Stimulated activated naive CD8-positive, alpha-beta T cell treated with anti-CD3 and anti-CD28 coated beads, Interleukin-15, amount 100 ng/mL, for 72 hours (primary cell): ENCODE data around the gene TCF20.

Source experiments
- ATAC-seq: fragments of 150-1000 bp; cut with Tn5 transposase; 2 replicates; pipeline ENCODE4 v1.10.0; 2021; ENCODE audit warnings: mild to moderate bottlenecking, moderate library complexity
- DNase-seq, 2 donors: peaks; one replicate each; pipeline ENCODE4 v3.0.0; 2021 to 2022
- H3K27ac Mint-ChIP-seq, 2 donors: one replicate each; pipeline ENCODE4 v1.8.0; 2022; ENCODE audit warnings: mild to moderate bottlenecking in 2 of 2, mixed read lengths in 2 of 2, moderate library complexity in 2 of 2
- H3K27me3 Mint-ChIP-seq: one replicate; pipeline ENCODE4 v1.8.0; 2022; ENCODE audit warnings: mixed read lengths
- H3K4me1 Mint-ChIP-seq: one replicate; pipeline ENCODE4 v1.8.0; 2022; ENCODE audit warnings: mild to moderate bottlenecking, mixed read lengths
- H3K4me3 Mint-ChIP-seq, 2 donors: one replicate each; pipeline ENCODE4 v1.8.0; 2022; ENCODE audit warnings: mild to moderate bottlenecking in 2 of 2, mixed read lengths in 2 of 2, moderate library complexity in 1 of 2
- H3K9me3 Mint-ChIP-seq, 2 donors: one replicate each; pipeline ENCODE4 v1.8.0; 2022; ENCODE audit warnings: mixed read lengths in 2 of 2

Gene TCF20

DNA sequence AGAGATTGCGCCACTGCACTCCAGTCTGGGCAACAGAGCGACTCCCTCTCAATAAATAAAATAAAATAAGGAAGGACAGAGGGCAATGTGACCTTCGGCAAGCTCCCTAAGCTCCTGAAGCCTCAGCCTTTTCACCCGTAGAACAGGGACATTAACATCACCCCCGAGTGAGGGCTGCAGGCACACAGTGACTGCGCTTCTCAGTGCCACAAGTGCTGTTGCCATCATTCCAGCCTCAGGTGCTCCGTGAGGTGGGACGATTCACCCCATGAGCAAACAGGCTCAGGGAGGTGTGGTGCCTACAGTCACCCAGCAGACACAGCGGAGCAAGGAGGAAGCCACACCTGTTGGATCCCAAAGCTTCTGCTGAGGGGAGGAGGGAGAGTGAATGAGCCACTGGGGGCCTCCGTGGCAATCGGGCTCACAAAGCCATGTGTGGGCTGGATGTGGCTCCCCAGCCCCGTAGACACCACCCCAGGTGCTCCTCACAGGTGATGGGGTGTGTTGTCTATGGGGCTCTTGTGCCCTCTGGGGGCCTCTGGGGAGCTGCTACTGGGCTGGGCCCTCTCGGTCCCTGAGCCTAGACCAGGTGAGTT is 9.1 kb upstream of the TCF20 start:
- Mint-ChIP-seq H3K27me3 (peaks cover 31% of the 10 kb centered on the region), H3K9me3 (no peaks in the 10 kb centered on the region)

DNA sequence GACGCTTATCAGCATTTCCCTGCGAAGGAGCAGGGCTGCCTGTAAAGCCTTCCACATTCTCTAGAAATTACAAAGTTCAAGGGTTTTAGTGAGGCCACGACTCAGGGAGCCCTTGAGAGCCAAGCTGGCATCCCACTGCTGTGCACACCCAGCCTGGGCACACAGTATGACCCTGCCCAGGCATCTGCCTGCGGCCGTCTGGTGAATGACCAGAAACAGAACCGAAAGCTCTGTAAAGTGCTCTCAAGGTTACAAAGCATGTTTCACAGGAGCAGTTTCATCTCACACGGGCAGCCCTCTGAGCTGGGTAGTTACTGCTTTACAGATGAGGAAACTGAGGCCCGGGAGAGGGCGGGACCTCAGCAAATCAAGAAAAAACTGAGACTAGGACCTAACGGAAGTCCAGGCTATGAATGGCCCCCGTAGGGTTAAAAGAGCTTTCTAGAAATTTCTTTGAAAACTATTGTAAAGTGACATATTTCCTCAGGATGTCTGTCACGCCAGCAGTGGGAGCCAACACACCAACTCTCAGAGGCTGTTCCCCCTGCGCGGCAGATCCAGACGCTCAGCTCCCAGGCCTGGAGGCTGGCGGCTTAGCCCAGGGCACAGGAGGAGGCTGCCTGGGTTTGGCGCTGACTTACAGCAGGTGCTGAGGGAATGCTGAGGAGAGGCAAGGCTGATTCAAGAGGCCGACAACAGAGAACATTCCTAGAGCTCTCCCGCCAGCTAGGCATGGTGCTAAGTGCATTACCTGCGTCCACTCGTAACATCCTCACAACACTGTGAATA is 7.7 kb upstream of the TCF20 start:
- Mint-ChIP-seq H3K27ac (no peak overlapping the region), H3K27me3 (peaks cover 19% of the 10 kb centered on the region), H3K4me1 (no peaks in the 10 kb centered on the region), H3K9me3 (no peaks in the 10 kb centered on the region), H3K4me3 (no peak overlapping the region)
- ATAC-seq (no peak), DNase-seq (no peak)

More for the DNA sequence above, 9.1 kb upstream of the TCF20 start:
- DNase-seq (no peak), ATAC-seq (no peak)
- Mint-ChIP-seq H3K4me1 (peaks cover 10% of the 10 kb centered on the region), H3K27ac (peak overlapping the region in 1 of 2 donors; percentile 54), H3K4me3 (no peak overlapping the region)

DNA sequence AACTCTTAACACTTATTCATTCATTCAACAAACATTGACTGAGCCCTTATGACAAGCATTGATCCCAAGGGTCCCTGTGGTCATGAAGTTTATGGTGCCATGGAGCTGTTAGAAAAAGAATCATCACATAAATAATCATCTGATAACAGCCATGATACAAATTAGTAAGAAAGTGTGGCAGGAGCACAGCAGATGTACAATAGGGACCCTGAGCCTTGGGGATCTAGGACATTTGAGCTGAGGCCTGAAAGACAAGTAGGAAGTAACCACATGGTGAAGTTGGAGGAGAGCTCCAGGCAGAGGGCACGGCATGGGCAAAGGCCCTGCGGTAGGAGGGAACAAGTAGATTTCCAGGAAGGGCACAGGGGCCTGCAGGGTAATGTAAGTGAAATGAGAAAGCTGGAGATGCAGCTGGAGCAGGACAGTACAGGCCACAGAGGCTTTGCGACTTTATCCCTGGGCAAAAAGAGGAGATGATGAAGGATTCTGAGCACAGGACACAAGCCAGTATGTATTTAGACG is 6.8 kb upstream of the TCF20 start:
- no peak overlapping the region for H3K27ac Mint-ChIP-seq
- peaks cover 10% of the 10 kb centered on the region for H3K27me3 Mint-ChIP-seq
- H3K4me1 Mint-ChIP-seq = no peaks in the 10 kb centered on the region
- H3K9me3 Mint-ChIP-seq = no peaks in the 10 kb centered on the region
- DNase-seq (no peak), ATAC-seq (no peak)
- H3K4me3 Mint-ChIP-seq = no peak overlapping the region

- DNase-seq (no peak), ATAC-seq (no peak)
- no peak overlapping the region for H3K4me3 Mint-ChIP-seq
These were observed 5.5 kb upstream of the TCF20 start for GRCh38 chr22:42275970-42276369.

GRCh38 chr22:42275176-42275575 is 4.7 kb upstream of the TCF20 start:
- Mint-ChIP-seq H3K27ac (no peak overlapping the region), H3K4me3 (no peak overlapping the region), H3K9me3 (no peaks in the 10 kb centered on the region)

More at GRCh38 chr22:42275970-42276369, 5.5 kb upstream of the TCF20 start:
- H3K4me1 Mint-ChIP-seq = no peaks in the 10 kb centered on the region
- H3K27ac Mint-ChIP-seq = peak overlapping the region in 1 of 2 donors; percentile 55
- no peaks in the 10 kb centered on the region for H3K27me3 Mint-ChIP-seq
- no peaks in the 10 kb centered on the region for H3K9me3 Mint-ChIP-seq

DNA sequence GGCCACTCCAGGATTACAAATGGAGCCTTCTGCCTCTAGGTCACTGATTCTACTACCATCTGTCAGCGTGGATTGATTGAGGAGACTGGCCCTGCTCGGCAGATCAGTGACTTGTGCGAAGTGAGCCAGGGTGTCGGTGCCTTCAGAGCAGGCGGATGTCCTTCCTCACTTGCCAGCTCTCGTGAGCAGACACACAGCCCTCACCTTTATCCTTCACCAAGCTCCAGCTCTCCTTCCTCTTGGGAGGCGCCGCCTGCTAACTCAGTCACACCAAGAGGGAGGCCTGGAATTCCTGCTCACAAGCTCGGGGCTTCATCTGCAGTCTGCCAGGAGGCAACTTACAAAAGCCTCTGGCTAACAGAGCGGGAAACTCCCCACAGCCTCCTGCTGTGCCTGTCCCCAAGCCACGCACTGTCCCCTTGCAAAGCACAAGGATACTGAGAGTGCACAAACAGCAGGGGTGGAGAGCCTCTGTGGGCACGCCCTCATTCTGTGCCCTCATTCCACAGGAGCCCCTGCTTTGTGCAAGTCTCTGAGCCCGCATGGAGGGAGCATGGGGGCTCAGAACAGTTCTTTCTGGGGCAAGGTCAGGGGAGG is 3.5 kb upstream of the TCF20 start:
- no peak for ATAC-seq
- Mint-ChIP-seq H3K27me3 (no peaks in the 10 kb centered on the region), H3K4me1 (peaks cover 6% of the 10 kb centered on the region), H3K9me3 (no peaks in the 10 kb centered on the region), H3K27ac (no peak overlapping the region), H3K4me3 (no peak overlapping the region)
- no peak for DNase-seq

More at GRCh38 chr22:42275176-42275575, 4.7 kb upstream of the TCF20 start:
- DNase-seq (no peak), ATAC-seq (no peak)
- no peaks in the 10 kb centered on the region for H3K4me1 Mint-ChIP-seq
- no peaks in the 10 kb centered on the region for H3K27me3 Mint-ChIP-seq

- no peak for DNase-seq
- Mint-ChIP-seq H3K9me3 (no peaks in the 10 kb centered on the region), H3K4me1 (peaks cover 21% of the 10 kb centered on the region), H3K4me3 (no peak overlapping the region), H3K27ac (no peak overlapping the region), H3K27me3 (no peaks in the 10 kb centered on the region)
- ATAC-seq = no peak
These were observed 2.1 kb upstream of the TCF20 start for GRCh38 chr22:42272431-42272999.

GRCh38 chr22:42271906-42272305 is 1.5 kb upstream of the TCF20 start:
- H3K27me3 Mint-ChIP-seq = no peaks in the 10 kb centered on the region
- H3K4me3 Mint-ChIP-seq = no peak overlapping the region
- H3K4me1 Mint-ChIP-seq = peaks cover 27% of the 10 kb centered on the region
- peak overlapping the region in 1 of 2 donors; percentile 33 for H3K27ac Mint-ChIP-seq
- DNase-seq = no peak
- H3K9me3 Mint-ChIP-seq = no peaks in the 10 kb centered on the region
- ATAC-seq = no peak

GRCh38 chr22:42271191-42271813 is 849 bp upstream of the TCF20 start:
- H3K4me1 Mint-ChIP-seq = peaks cover 33% of the 10 kb centered on the region
- no peaks in the 10 kb centered on the region for H3K9me3 Mint-ChIP-seq
- ATAC-seq = no peak
- H3K27ac Mint-ChIP-seq = peak overlapping the region; percentile 33 to 34
- H3K4me3 Mint-ChIP-seq = peak overlapping the region; percentile 62 to 71
- no peak for DNase-seq
- no peaks in the 10 kb centered on the region for H3K27me3 Mint-ChIP-seq

- ATAC-seq (peak; percentile 72), DNase-seq (no peak)
- Mint-ChIP-seq H3K4me3 (peak overlapping the region; percentile 96 to 98), H3K27ac (peak overlapping the region; percentile 69 to 82), H3K4me1 (peaks cover 44% of the 10 kb centered on the region), H3K27me3 (no peaks in the 10 kb centered on the region), H3K9me3 (no peaks in the 10 kb centered on the region)
These were observed 310 bp downstream of the TCF20 start for GRCh38 chr22:42270176-42270509.

- ATAC-seq (peak; percentile 85), DNase-seq (peak; percentile 75 to 80)
- H3K4me1 Mint-ChIP-seq = peaks cover 50% of the 10 kb centered on the region
- peak overlapping the region; percentile 94 for H3K27ac Mint-ChIP-seq
- H3K9me3 Mint-ChIP-seq = no peaks in the 10 kb centered on the region
- no peaks in the 10 kb centered on the region for H3K27me3 Mint-ChIP-seq
- peak overlapping the region; percentile 96 to 98 for H3K4me3 Mint-ChIP-seq
These were observed 849 bp downstream of the TCF20 start for GRCh38 chr22:42269432-42270175.

DNA sequence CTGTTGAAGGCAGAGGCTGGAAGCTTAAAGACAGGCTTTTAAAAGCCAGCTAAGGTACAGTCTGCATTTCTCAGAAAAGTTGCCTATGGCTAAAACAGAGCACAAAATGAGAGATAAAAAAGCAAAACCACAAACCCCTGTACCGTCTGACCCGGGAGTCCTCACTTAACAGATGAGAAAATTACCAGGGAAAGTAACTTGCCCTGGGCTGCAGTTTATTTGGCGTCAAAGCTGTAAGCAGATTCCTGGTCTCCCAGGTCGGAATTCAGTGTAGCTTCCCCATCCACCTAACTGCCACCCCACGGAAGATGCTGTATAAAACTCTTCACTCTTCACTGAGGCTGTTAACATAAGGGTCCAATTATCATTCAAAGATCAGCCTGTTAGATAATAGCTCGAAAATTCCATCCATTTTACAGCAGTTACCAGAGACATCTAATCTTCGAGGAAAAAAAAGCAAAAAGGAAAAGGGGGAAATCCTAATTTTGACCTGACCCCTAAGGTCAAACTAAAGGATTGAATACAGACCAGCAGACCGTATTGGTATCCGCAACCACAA is 1.5 kb downstream of the TCF20 start:
- Mint-ChIP-seq H3K27ac (peak overlapping the region; percentile 94), H3K4me3 (peak overlapping the region; percentile 96 to 98), H3K4me1 (peaks cover 57% of the 10 kb centered on the region), H3K27me3 (no peaks in the 10 kb centered on the region), H3K9me3 (no peaks in the 10 kb centered on the region)
- ATAC-seq (no peak), DNase-seq (no peak)

- Mint-ChIP-seq H3K27ac (no peak overlapping the region), H3K9me3 (no peaks in the 10 kb centered on the region), H3K4me1 (peaks cover 93% of the 10 kb centered on the region), H3K4me3 (no peak overlapping the region), H3K27me3 (no peaks in the 10 kb centered on the region)
- ATAC-seq (no peak), DNase-seq (no peak)
These were observed 5.1 kb downstream of the TCF20 start for GRCh38 chr22:42265321-42265720.

DNA sequence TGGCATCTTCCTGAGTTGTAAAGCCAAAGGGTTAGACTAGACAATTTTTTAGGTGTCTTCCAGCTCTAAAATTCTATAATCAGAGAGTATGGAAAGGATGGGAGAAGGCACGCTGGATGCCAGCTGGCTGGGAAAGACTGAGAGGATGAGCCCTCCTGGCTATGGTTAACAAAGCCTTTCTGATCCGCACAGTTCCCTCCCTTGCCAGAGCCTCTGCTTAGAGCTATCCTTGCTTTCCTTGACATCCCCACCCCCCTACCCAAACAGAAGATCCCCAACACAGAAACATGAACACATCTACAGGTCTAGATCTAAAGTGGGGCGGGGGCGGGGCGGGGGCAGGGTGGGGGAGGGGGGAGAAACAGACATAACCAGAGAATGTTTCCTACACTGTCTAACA is 6.5 kb downstream of the TCF20 start:
- H3K4me3 Mint-ChIP-seq = no peak overlapping the region
- no peak overlapping the region for H3K27ac Mint-ChIP-seq
- H3K27me3 Mint-ChIP-seq = no peaks in the 10 kb centered on the region
- no peaks in the 10 kb centered on the region for H3K9me3 Mint-ChIP-seq
- H3K4me1 Mint-ChIP-seq = peaks cover 100% of the 10 kb centered on the region
- no peak for ATAC-seq
- no peak for DNase-seq

GRCh38 chr22:42262964-42263363 is 7.5 kb downstream of the TCF20 start:
- no peak overlapping the region for H3K4me3 Mint-ChIP-seq

More at GRCh38 chr22:42262964-42263363, 7.5 kb downstream of the TCF20 start:
- no peak for ATAC-seq
- Mint-ChIP-seq H3K4me1 (peaks cover 98% of the 10 kb centered on the region), H3K27me3 (no peaks in the 10 kb centered on the region), H3K9me3 (no peaks in the 10 kb centered on the region), H3K27ac (no peak overlapping the region)
- DNase-seq = no peak
